Karpas-422 (cell line): ENCODE results near the gene SETD4. TPM values are rescaled to one million over a fixed set of nuclear protein-coding genes. Genes with fewer than 3 reads are reported as not detected.

Experiments
- DNase-seq: peaks from one replicate; pipeline ENCODE4 v3.0.0-alpha.2; 2015
- H2AFZ ChIP-seq: fragments of 200-600 bp; sonication (generic); 2 replicates; pipeline ENCODE4 v1.6.1; 2014; ENCODE audit warnings: antibody characterized with exemption, low read length, mixed read lengths
- H3K27ac ChIP-seq: fragments of 200-600 bp; sonication (generic); 2 replicates; pipeline ENCODE4 v1.5.1; 2014; ENCODE audit warnings: mild to moderate bottlenecking, low read length, moderate library complexity
- H3K27me3 ChIP-seq: fragments of 200-600 bp; sonication (generic); 2 replicates; pipeline ENCODE4 v1.6.1; 2014; ENCODE audit warnings: low read length, mixed read lengths
- H3K36me3 ChIP-seq: fragments of 200-600 bp; sonication (generic); 2 replicates; pipeline ENCODE4 v1.6.1; 2014; ENCODE audit warnings: low read length, mixed read lengths; ENCODE audit not compliant: insufficient read depth
- H3K4me1 ChIP-seq: fragments of 200-600 bp; sonication (generic); 2 replicates; pipeline ENCODE4 v1.6.1; 2014; ENCODE audit warnings: mild to moderate bottlenecking, low read length, mixed read lengths
- H3K4me2 ChIP-seq: fragments of 200-600 bp; sonication (generic); 2 replicates; pipeline ENCODE4 v1.6.1; 2014; ENCODE audit warnings: low read length, low read depth, mild to moderate bottlenecking; ENCODE audit not compliant: poor library complexity, severe bottlenecking
- H3K4me3 ChIP-seq: fragments of 200-600 bp; sonication (generic); 2 replicates; pipeline ENCODE4 v1.5.1; 2014; ENCODE audit warnings: mild to moderate bottlenecking, antibody characterized with exemption, low read length, mixed read lengths
- H3K79me2 ChIP-seq: fragments of 200-600 bp; sonication (generic); 2 replicates; pipeline ENCODE4 v1.6.1; 2014; ENCODE audit warnings: mild to moderate bottlenecking, low read length, mixed read lengths
- H3K9ac ChIP-seq: fragments of 200-600 bp; sonication (generic); 2 replicates; pipeline ENCODE4 v1.6.0; 2014; ENCODE audit warnings: low read length
- H3K9me2 ChIP-seq: fragments of 200-600 bp; sonication (generic), shearing (Covaris generic); replicated peaks from 2 replicates; pipeline ENCODE4 v1.6.0; 2014; ENCODE audit warnings: mild to moderate bottlenecking, low read length, moderate library complexity; ENCODE audit not compliant: insufficient read depth
- H3K9me3 ChIP-seq: fragments of 300-700, 200-600 bp; sonication (generic); 2 replicates; pipeline ENCODE4 v1.6.1; 2014; ENCODE audit warnings: low read length, mixed read lengths
- H4K20me1 ChIP-seq: fragments of 200-600 bp; sonication (generic); 2 replicates; pipeline ENCODE4 v1.6.1; 2014; ENCODE audit warnings: mild to moderate bottlenecking, antibody characterized with exemption, low read length, low read depth; ENCODE audit not compliant: insufficient read depth
- small RNA-seq: library from RNA; depleted of rRNA; stranded (forward); fragments of <200 nt; gene quantifications from one replicate; pipeline ENCODE3, GENCODE V24; 2014
- total RNA-seq: library from RNA; depleted of rRNA; stranded (reverse); fragments of >200 nt; shearing (Covaris generic); gene quantifications from 2 replicates; pipeline ENCODE4 v1.2.3, GENCODE V29; 2014; ENCODE audit warnings: low replicate concordance; rRNA removed

The SETD4 gene
- total RNA-seq, 1 experiment from 2014 or later: 22.6 TPM

- Histone ChIP-seq H3K36me3 (no peaks in the 10 kb centered on the region), H3K27ac (no peak overlapping the region), H3K9me3 (no peaks in the 10 kb centered on the region; the same call in 1 of the 2 replicates), H3K9me2 (no peaks in the 10 kb centered on the region), H3K4me2 (no peak overlapping the region), H3K79me2 (no peaks in the 10 kb centered on the region), H2AFZ (no peak overlapping the region), H3K4me1 (no peaks in the 10 kb centered on the region), H3K9ac (no peak overlapping the region), H3K4me3 (no peak overlapping the region), H4K20me1 (no peaks in the 10 kb centered on the region), H3K27me3 (no peaks in the 10 kb centered on the region)
- DNase-seq: no peak
Observed at GRCh38 chr21:35990609-35991008, 69.7 kb downstream of the SETD4 start.

GRCh38 chr21:35989138-35989735, 71.1 kb downstream of the SETD4 start:
- H3K9me3 ChIP-seq: no peaks in the 10 kb centered on the region; the same call in 1 of the 2 replicates
- no peaks in the 10 kb centered on the region for H3K27me3 ChIP-seq
- no peaks in the 10 kb centered on the region for H4K20me1 ChIP-seq
- H3K27ac ChIP-seq: no peak overlapping the region
- no peaks in the 10 kb centered on the region for H3K4me1 ChIP-seq
- no peak overlapping the region for H2AFZ ChIP-seq
- H3K79me2 ChIP-seq: no peaks in the 10 kb centered on the region
- no peaks in the 10 kb centered on the region for H3K9me2 ChIP-seq
- no peak overlapping the region for H3K9ac ChIP-seq
- no peak for DNase-seq
- H3K36me3 ChIP-seq: no peaks in the 10 kb centered on the region
- H3K4me3 ChIP-seq: no peak overlapping the region
- no peak overlapping the region for H3K4me2 ChIP-seq

GRCh38 chr21:35988416-35989137, 71.7 kb downstream of the SETD4 start:
- H3K9me3 ChIP-seq: no peaks in the 10 kb centered on the region; the same call in 1 of the 2 replicates
- no peak overlapping the region for H3K9ac ChIP-seq
- DNase-seq: no peak
- no peaks in the 10 kb centered on the region for H3K27me3 ChIP-seq
- H4K20me1 ChIP-seq: no peaks in the 10 kb centered on the region
- H3K4me2 ChIP-seq: no peak overlapping the region
- H3K36me3 ChIP-seq: no peaks in the 10 kb centered on the region
- no peak overlapping the region for H3K27ac ChIP-seq
- H2AFZ ChIP-seq: no peak overlapping the region
- H3K79me2 ChIP-seq: no peaks in the 10 kb centered on the region
- no peak overlapping the region for H3K4me3 ChIP-seq
- H3K9me2 ChIP-seq: no peaks in the 10 kb centered on the region
- H3K4me1 ChIP-seq: no peaks in the 10 kb centered on the region

- Histone ChIP-seq H3K9me2 (no peaks in the 10 kb centered on the region), H3K9ac (no peak overlapping the region), H3K9me3 (no peaks in the 10 kb centered on the region), H3K27me3 (no peaks in the 10 kb centered on the region), H3K4me1 (no peaks in the 10 kb centered on the region), H3K27ac (no peak overlapping the region), H2AFZ (no peak overlapping the region), H3K4me2 (no peak overlapping the region), H3K36me3 (no peaks in the 10 kb centered on the region), H4K20me1 (no peaks in the 10 kb centered on the region), H3K79me2 (no peaks in the 10 kb centered on the region), H3K4me3 (no peak overlapping the region)
- DNase-seq: no peak
Observed at GRCh38 chr21:35987475-35987874, 72.9 kb downstream of the SETD4 start.

- Histone ChIP-seq H3K9ac (no peak overlapping the region), H4K20me1 (no peaks in the 10 kb centered on the region), H3K79me2 (no peaks in the 10 kb centered on the region), H3K27ac (no peak overlapping the region), H3K4me3 (no peak overlapping the region), H3K4me1 (no peaks in the 10 kb centered on the region), H3K9me3 (no peaks in the 10 kb centered on the region), H3K4me2 (no peak overlapping the region), H3K27me3 (no peaks in the 10 kb centered on the region), H3K9me2 (no peaks in the 10 kb centered on the region), H2AFZ (no peak overlapping the region), H3K36me3 (no peaks in the 10 kb centered on the region)
- no peak for DNase-seq
Observed at GRCh38 chr21:35984654-35985361, 75.5 kb downstream of the SETD4 start.

Small RNA genes lying within 50 kb of the gene (small RNA-seq; reads per million reads assigned to genes)
- not detected for gene RNU6-992P

Other genes starting within 250 kb of the SETD4 start
- gene CBR1, start 9.5 kb upstream of the SETD4 start, total RNA-seq: 26.4 and 34.1 TPM in 2 replicates
- gene CBR3, start 74.6 kb upstream of the SETD4 start, total RNA-seq: not detected in 2 replicates
- gene DOP1B, start 96.3 kb upstream of the SETD4 start, total RNA-seq: 1.0 and 2.1 TPM in 2 replicates